Left ventricle myocardium superior (tissue), 1 donor: ENCODE data around the gene TRIM33. TPM values are rescaled to one million over a fixed set of nuclear protein-coding genes. Genes with fewer than 3 reads are reported as not detected.
"Not testable (repeated sequence)": the region's sequence is repeated elsewhere in the genome, so short reads cannot be mapped to it uniquely, and the experiment has no call there.

ENCODE experiments used
- ATAC-seq: fragments of 200-7000 bp; cut with Tn5 transposase; one replicate; pipeline ENCODE4 v1.9.1; 2020; ENCODE audit warnings: mild to moderate bottlenecking, moderate library complexity
- DNase-seq: peaks from one replicate; pipeline ENCODE4 v3.0.0-alpha.2; 2020
- intact Hi-C: fragments of 100-400 bp; cut with micrococcal nuclease; formaldehyde crosslinking; loops from one replicate; pipeline ENCODE4 v1.11.0; 2022
- total RNA-seq: library from RNA; stranded (reverse); fragmentation: NEBNext Ultra II Directional; extraction: Animal tissue kit (Norgen Biotek cat#: 25700); gene quantifications from one replicate; pipeline ENCODE4 v1.2.1, GENCODE V29; 2021
- donor health status: DM: no; HTN: yes; CAD: no; lungs with severe emphysema.

Gene TRIM33
- total RNA-seq, 1 donor from 2014 or later: 17.9 TPM

GRCh38 chr1:114436799-114437198 lies 74.2 kb downstream of the TRIM33 start:
- no peak for ATAC-seq
- intact Hi-C loops: no loop called here
- no peak for DNase-seq

DNA sequence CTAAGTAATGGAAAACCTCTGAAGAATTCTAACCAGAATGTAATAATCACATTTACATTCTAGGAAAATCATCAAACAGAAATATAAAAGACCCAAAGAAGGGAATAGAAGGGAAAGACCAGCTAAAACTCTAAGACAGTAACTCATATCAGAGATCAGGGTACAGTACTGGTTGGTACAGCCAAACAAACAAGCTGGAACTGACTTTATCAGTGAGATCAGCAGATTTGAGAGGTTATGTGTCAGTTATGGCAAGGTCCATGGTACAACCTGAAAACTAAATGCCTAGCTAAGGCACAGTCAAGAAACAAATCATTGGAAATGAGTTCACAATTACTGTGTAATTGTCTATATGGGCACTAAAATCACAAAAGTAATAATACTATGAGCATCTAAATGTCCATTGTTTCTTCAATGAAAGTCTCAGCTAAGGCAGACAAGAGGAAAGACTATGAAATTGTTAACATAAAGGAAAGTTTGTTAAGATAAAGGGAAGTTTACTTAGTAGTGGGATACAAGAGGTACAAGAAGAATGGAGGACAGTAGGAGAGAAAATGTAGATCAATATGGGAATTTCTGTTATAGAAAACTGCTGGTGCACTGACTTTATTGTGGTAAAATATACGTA lies 75.8 kb downstream of the TRIM33 start:
- DNase-seq (no peak), ATAC-seq (no peak)
- intact Hi-C loops: no loop called here

GRCh38 chr1:114431026-114431425 lies 80.0 kb downstream of the TRIM33 start:
- ATAC-seq: peak; percentile 66
- intact Hi-C loops: no loop called here
- DNase-seq: no peak

GRCh38 chr1:114428083-114428754 lies 82.8 kb downstream of the TRIM33 start:
- ATAC-seq: no peak
- no peak for DNase-seq
- intact Hi-C loops: no loop called here

DNA sequence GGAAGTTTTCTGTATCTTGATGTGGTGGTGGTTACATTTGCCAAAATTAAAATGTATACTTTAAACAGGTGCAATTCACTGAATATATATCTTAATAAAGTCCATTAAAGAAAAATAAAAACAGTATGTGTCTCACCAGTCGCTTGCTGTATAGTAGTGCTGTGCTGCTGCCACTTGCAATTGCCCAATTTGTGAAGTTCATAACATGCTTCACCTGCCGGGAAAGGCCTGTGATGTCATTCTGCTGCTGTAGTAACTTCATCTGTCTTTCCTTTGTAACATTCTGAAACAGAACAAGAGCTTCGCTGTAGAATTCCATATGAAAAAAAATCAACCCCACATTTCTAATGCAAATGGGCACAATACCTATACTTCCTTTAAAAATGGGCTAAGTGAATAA lies 83.4 kb downstream of the TRIM33 start:
- intact Hi-C loops: no loop called here
- DNase-seq: no peak
- no peak for ATAC-seq

DNA sequence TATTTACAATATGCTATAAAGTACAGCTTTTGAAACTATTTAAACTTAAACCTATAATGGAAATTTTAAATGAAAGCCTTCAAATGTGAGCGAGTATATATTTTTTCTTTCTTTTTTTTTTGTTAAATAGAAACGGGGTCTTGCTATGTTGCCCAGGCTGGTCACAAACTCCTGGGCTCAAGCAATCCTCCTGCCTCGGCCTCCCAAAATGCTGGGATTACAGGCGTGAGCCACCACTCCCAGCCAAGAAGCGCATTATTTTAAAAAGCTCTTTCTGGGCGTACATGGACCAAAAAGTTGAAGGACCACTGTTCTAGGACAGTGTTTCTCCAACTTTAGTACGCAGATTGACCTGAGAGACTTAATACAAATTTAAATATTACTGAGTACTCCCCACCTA lies 87.5 kb downstream of the TRIM33 start:
- intact Hi-C loops: no loop called here
- no peak for DNase-seq
- no peak for ATAC-seq

- DNase-seq, ATAC-seq, intact Hi-C loops: not testable (repeated sequence)
Measured at GRCh38 chr1:114418948-114419347, 92.1 kb downstream of the TRIM33 start.

- intact Hi-C loops: no loop called here
- ATAC-seq (no peak), DNase-seq (no peak)
Measured at GRCh38 chr1:114397601-114398000, 113.4 kb downstream of the TRIM33 start.

GRCh38 chr1:114395863-114396262 lies 115.1 kb downstream of the TRIM33 start:
- intact Hi-C loops: no loop called here
- ATAC-seq (no peak), DNase-seq (no peak)

DNA sequence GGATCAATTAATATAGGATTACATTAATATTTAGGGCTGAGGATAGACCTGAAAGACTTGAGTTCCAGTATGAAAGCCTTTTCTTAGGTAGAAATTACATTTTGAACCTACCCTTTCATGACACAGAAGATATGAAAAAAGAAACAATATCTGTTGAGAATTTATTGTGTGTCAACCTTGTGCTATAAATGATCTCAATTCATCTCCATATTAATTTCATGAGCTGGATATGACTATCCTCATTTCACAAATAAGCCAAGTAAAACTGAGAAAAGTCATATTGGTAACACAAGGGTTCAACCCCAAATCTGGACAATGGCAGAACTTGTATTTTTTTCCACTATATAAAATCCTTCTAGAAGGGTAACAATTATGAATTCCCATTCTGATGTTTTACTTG lies 120.0 kb downstream of the TRIM33 start:
- no peak for ATAC-seq

GRCh38 chr1:114390361-114390760 lies 120.6 kb downstream of the TRIM33 start:
- intact Hi-C loops: no loop called here
- ATAC-seq (no peak), DNase-seq (no peak)

More for the DNA sequence above, 120.0 kb downstream of the TRIM33 start:
- intact Hi-C loops: no loop called here
- DNase-seq: no peak

GRCh38 chr1:114388432-114389003 lies 122.5 kb downstream of the TRIM33 start:
- intact Hi-C loops: no loop called here
- no peak for ATAC-seq
- no peak for DNase-seq

GRCh38 chr1:114387585-114387984 lies 123.4 kb downstream of the TRIM33 start:
- intact Hi-C loops, ATAC-seq, DNase-seq: not testable (repeated sequence)

DNA sequence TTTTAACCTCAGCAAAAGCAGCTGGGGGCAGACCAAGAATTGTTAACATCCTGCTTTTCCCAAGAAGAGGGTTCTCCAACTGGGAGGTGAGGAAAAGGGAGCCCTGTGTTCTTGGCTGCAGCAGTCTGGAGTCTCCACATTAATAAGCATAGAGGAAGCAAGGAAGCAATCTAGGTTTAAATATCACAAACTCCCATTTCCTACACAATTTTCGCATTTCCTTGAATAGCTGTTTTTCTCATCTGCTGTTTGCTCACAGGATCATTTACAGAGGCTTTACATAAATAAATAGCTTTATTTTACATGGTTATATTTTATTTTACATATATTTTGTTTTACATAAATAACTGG lies 124.0 kb downstream of the TRIM33 start:
- DNase-seq (no peak), ATAC-seq (no peak)
- intact Hi-C loops: no loop called here

GRCh38 chr1:114386129-114387009 lies 124.6 kb downstream of the TRIM33 start:
- intact Hi-C loops: no loop called here
- ATAC-seq (peak; percentile 42), DNase-seq (no peak)

- no peak for DNase-seq
- ATAC-seq: no peak
- intact Hi-C loops: no loop called here
Measured at GRCh38 chr1:114384922-114385321, 126.1 kb downstream of the TRIM33 start.

- intact Hi-C loops: no loop called here
- no peak for DNase-seq
- no peak for ATAC-seq
Measured at GRCh38 chr1:114379987-114380386, 131.0 kb downstream of the TRIM33 start.

DNA sequence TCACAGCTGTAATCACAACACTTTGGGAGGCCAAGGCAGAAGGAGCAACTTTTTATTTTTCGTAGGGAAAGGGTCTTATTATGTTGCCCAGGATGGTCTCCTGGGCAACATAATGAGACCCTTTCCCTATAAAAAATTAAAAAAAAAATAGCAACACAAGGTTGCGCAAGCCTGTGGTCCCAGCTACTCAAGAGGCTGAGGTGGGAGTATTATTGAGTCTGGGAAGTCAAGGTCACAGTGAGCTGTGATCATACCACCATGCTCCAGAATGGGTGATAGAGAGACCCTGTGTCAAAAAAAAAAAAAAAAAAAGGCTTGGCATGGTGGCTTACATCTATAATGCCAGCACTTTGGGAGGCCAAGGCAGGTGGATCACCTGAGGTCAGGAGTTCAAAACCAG lies 131.6 kb downstream of the TRIM33 start:
- intact Hi-C loops: no loop called here
- ATAC-seq: no peak
- DNase-seq: no peak

DNA sequence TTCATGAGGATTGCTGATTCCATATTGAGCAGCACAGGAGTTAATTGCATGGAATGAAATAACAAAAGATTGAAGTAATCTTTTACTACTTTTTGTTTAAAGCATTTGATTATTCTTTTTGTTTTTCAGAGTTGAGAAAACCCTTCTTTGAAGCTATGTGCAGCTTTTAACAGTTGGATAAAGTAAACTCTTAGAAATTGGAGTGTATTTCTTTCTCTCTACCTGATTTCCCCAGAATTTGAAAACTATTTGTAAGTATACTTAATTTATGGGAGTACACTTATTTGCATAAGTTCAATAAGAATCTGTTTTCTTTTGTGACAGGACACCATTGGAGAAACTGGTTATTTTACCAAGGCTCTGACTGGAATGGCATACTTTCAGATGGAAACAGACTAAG lies 133.6 kb downstream of the TRIM33 start:
- no peak for DNase-seq
- no peak for ATAC-seq
- intact Hi-C loops: no loop called here

DNA sequence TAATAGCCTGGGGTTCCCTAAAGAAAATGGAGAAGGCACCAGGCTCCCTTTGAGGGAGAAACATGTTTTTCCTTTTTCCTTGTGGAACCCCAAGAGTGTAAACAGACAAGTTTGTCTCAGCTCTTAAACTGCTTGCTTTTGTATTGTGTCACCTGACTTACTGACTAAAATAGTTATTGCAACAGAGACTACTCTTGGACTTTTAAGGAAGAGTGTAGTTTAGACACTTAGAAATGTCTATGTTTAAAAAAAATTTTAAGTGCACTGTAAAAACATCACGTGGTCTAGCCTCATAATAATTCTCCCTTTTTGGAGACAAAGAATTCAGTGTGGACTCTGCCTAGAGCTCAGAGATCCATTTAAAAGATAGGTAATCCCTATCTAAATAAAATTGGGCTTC lies 141.1 kb downstream of the TRIM33 start:
- intact Hi-C loops: no loop called here
- no peak for ATAC-seq

More for the DNA sequence above, 141.1 kb downstream of the TRIM33 start:
- DNase-seq: no peak
